HG02678 (cell line): ENCODE data around the gene NAPEPLD.
A peak's percentile ranks its signal among the peaks of the same experiment; 100 is the strongest.
"Not testable (repeated sequence)": the region's sequence is repeated elsewhere in the genome, so short reads cannot be mapped to it uniquely, and the experiment has no call there.

ENCODE experiments used
- ATAC-seq: cut with Tn5 transposase; IDR thresholded peaks from one replicate; pipeline ENCODE4 v1.9.1; 2021; ENCODE audit warnings: mild to moderate bottlenecking, moderate library complexity; ENCODE audit not compliant: unreplicated experiment

NAPEPLD gene

DNA sequence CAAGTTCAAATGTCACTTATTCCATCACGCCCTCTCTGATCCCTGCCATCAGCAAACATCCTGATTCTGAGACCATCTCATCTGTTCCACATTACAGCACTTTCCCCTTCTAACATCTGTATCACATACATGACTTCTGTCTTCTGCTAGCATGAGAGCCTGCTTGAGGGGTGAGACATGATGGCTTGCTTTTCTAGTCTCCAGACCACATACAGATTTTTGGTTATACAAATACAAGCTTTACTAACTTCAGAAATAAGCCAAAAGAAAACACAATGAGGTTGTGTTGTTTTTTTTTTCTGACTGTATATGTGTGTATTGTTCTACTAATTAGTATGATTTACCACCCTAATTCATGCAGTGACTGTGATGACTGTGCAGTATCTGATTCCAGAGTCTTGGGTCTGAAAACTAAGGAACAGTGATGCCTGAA is 34.3 kb downstream of the NAPEPLD start:
- ATAC-seq = no peak

GRCh38 chr7:103113164-103113563 is 35.7 kb downstream of the NAPEPLD start:
- ATAC-seq = no peak

GRCh38 chr7:103106703-103107070 is 42.2 kb downstream of the NAPEPLD start:
- ATAC-seq = not testable (repeated sequence)

DNA sequence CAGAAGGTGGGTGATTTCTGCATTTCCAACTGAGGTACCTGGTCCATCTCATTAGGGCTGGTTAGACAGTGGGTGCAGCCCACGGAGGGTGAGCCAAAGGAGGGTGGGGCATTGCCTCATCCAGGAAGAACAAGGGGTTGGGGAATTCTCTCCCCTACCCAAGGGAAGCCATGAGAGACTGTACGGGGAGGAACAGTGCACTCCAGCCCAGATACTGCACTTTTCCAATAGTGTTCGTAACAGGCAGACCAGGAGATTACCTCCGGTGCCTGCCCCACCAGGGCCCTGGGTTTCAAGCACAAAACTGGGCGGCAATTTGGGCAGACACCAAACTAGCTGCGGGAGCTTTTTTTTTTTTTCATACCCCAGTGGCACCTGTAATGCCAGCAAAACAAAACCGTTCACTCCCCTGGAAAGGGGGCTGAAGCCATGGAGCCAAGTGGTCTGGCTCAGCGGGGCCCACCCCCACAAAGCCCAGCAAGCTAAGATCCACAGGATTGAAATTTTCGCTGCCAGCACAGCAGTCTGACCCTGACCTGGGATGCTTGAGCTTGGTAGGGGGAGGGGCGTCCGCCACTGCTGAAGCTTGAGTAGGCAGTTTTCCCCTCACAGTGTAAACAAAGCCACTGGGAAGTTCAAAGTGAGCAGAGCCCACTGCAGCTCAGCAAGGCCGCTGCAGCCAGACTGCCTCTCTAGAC is 42.7 kb downstream of the NAPEPLD start:
- no peak for ATAC-seq

DNA sequence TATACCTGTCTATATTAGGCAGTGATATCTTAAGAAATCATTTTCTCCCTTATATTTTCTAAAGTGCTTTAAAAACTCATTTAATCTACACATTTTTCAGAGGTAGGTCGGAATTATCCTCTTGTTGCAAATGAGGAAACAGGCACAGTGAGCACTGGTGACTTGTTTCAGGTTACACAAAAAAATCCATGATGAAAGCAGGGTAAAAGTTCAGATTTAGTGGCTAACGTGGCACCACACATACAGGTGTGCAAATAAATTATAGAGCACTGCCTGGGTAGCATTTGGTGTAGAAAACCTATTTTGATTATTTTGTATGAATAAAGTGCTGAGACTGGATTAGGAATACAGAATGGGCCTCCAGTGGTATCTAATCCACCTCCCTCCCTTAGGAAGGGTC is 47.4 kb downstream of the NAPEPLD start:
- no peak for ATAC-seq

DNA sequence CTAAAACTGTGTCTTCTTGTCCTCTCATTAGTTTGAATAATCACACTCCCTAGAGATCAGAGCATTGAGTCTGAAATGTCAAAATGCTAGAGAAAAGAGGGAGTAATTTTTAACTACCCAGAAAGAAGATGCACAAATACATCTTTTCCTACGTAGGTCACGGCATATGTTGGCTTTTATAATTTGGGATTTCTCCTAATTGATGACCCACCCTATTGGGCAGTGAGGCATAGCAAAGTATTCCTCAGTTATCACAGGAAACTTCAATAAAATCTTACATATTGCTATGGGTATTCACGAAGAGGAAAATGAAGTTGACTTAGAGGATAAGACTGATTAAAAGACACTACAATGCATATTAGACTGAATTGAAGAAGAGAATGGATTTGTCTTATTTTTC is 48.6 kb downstream of the NAPEPLD start:
- no peak for ATAC-seq

DNA sequence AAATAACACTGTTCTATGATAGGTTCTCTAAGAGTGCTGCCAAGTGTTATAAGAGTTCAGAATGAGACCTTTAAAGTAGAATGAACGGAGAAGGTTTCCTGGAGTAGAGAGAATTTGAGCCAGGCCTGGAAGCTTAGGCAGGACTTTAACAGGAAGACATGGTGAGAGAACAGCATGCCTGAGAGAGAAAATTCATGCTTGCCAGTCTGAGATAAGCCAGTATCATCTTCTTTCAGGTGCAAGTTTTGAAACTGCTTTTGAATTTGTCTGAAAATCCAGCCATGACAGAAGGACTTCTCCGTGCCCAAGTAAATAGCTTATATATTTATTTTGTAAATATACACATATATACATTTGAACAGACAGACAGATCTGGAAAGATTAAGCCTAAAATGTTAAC is 51.9 kb downstream of the NAPEPLD start:
- ATAC-seq = no peak

- ATAC-seq = not testable (repeated sequence)
Measured at GRCh38 chr7:103095558-103095957, 53.3 kb downstream of the NAPEPLD start.

- ATAC-seq = no peak
Measured at GRCh38 chr7:103094102-103094501, 54.8 kb downstream of the NAPEPLD start.

DNA sequence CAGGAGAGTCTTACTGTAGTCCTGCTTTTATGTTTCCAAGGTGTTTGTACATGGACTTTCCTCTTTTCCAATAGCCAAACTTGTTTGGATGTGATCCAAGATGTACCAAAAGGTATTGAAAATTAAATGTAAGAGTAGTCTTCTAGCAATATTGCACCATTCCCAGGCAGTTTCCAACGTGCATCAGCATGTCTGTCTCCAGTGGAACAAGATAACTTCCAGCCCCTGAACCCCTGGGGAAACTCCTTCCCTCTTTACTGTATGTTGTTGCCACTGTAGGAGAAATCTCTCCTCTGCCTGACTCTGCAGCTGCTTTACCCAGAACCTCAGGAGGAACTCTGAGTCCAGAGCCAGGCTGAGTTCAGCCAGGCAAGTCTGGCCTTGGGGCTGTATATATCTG is 55.5 kb downstream of the NAPEPLD start:
- no peak for ATAC-seq

DNA sequence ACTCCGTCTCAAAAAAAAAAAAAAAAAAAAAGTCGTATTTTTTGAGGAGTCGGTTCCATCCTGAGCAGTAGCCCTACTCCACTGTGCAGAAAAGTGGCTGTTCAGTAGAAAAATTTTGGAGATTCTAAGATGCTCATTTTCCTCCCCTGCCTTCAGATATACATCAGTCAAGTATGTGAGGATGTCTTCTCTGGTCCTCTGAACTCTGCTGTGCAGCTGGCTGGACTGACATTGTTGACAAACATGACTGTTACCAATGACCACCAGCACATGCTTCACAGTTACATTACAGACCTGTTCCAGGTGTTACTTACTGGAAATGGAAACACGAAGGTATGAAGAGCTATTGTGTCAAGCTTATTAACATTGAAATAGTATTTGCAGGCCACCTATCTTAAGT is 56.6 kb downstream of the NAPEPLD start:
- ATAC-seq = not testable (repeated sequence)

GRCh38 chr7:103083210-103083609 is 65.7 kb downstream of the NAPEPLD start:
- ATAC-seq = no peak

DNA sequence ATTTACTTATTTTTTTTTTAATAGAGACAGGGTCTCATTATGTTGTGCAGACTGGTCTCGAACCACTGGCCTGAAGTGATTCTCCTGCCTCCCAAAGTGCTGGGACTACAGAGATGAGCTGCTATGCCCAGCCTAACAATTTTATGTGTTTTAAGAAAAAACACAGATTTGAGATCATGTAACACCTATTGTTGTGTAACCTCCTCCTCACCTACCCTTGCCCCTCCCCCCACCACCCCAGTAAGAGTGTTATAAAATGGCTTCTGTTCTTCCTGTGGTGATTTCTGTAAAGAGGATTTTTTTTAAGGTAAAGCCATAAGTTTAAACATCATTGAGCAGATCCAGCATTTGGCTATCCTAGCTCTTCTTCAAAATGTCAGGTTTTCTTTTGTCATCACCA is 66.4 kb downstream of the NAPEPLD start:
- ATAC-seq = no peak

- ATAC-seq = no peak
Measured at GRCh38 chr7:103080923-103081322, 68.0 kb downstream of the NAPEPLD start.

DNA sequence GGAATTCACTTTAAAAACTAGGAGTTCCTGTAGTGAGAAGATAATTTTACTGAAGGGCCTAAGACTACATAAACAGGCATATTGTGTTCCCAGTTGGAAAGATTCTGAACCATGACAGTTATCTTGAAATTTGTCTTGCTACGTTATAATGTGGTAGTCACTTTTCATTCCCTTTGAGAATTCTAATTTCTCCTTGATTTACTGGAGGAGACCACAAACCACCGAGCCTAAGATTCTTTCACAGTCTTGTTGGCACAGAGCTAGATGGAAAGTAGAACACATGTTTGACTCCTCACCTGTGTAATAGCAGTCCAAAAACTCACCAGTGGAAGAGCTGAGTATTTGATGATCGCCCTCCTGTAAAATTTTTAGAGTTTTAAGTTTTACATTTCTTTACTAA is 69.1 kb downstream of the NAPEPLD start:
- ATAC-seq = no peak

- not testable (repeated sequence) for ATAC-seq
Measured at GRCh38 chr7:103078226-103078625, 70.7 kb downstream of the NAPEPLD start.

GRCh38 chr7:103077318-103077717 is 71.6 kb downstream of the NAPEPLD start:
- ATAC-seq = no peak

DNA sequence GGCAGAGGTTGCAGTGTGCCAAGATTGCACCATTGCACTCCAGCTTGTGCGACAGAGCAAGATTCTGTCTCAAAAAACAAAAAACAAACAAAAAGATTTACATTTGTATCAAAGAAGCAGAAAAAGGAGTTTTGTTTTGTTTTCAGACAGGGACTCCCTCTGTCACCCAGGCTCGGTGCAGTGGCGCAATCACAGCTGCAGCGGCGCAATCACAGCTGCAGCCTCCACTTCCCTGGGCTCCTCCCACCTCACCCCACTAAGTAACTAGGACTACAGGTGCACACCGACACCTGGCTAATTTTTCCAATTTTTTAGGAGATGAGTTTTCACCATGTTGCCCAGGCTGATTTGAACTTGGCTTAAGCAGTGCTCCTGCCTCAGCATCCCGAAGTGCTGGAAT is 72.1 kb downstream of the NAPEPLD start:
- no peak for ATAC-seq

- ATAC-seq = peak; percentile 49
Measured at GRCh38 chr7:103075337-103075918, 73.5 kb downstream of the NAPEPLD start.

GRCh38 chr7:103074519-103075336 is 74.2 kb downstream of the NAPEPLD start, which contains the start of the genes ARMC10 and FBXL13:
Gene ARMC10 (plus strand): TSS chr7:103075140. CDS start chr7:103075273, 133 bp downstream.
Gene FBXL13 (minus strand): TSS chr7:103074796.
- peak; percentile 88 for ATAC-seq

DNA sequence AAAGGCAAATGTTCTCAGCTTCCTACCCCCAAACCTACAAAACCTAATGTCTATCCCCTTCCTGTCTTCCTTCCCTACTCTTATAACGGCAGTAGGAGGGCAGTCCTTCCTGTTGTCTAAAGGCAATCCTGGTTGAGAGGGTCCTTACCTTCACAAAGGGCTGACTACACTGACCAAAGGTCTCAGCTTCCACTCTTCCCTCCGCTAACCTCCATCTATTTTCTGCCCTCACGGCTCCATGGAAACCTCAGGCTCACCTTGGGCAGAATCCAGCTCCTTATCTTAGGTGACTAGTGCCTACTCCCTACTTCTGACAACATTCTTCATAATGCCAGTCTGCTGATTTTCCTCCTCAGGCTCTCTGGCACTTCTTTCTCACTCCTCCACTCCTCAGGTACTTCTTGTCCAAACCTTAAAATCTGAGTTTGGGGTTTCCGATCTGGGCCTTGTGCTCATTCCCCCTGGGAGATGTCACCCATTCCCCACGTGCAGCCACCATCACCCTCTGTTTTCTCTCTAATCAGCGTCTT is 74.8 kb downstream of the NAPEPLD start:
- no peak for ATAC-seq
